ENCODE results near the gene GPR32.
"Not testable (repeated sequence)": the region's sequence is repeated elsewhere in the genome, so short reads cannot be mapped to it uniquely, and the experiment has no call there.

Gene GPR32

GRCh38 chr19:50804420-50805272, 34.4 kb downstream of the GPR32 start:
- DNase-seq = peak; percentile 96

GRCh38 chr19:50808856-50809255, 38.6 kb downstream of the GPR32 start:
- no peak for DNase-seq

GRCh38 chr19:50811622-50812238, 41.5 kb downstream of the GPR32 start:
- not testable (repeated sequence) for DNase-seq

- no peak for DNase-seq
These were observed 42.2 kb downstream of the GPR32 start for GRCh38 chr19:50812474-50812873.

- DNase-seq = no peak
These were observed 44.6 kb downstream of the GPR32 start for GRCh38 chr19:50814883-50815282.

- DNase-seq = no peak
These were observed 45.2 kb downstream of the GPR32 start for GRCh38 chr19:50815439-50815838.

GRCh38 chr19:50817941-50818858, 47.9 kb downstream of the GPR32 start:
- no peak for DNase-seq

- no peak for DNase-seq
These were observed 48.7 kb downstream of the GPR32 start for GRCh38 chr19:50818859-50819472.

- no peak for DNase-seq
These were observed 49.4 kb downstream of the GPR32 start for GRCh38 chr19:50819636-50820035.

- DNase-seq = no peak
These were observed 49.8 kb downstream of the GPR32 start for GRCh38 chr19:50820086-50820485.

- no peak for DNase-seq
These were observed 50.4 kb downstream of the GPR32 start for GRCh38 chr19:50820549-50821247.

GRCh38 chr19:50821248-50821612, 51.0 kb downstream of the GPR32 start:
- no peak for DNase-seq
